NCI-H2227 (cell line): ENCODE measurements around the gene VN1R5.
"Not testable (repeated sequence)": the region's sequence is repeated elsewhere in the genome, so short reads cannot be mapped to it uniquely, and the experiment has no call there.

Experiments used
- DNase-seq: peaks from one replicate; lab custom pipeline; 2025; ENCODE audit not compliant: unreplicated experiment; lab: John Stamatoyannopoulos, UW

The VN1R5 gene

GRCh38 chr1:247255772-247256171 is at the start of gene VN1R5:
TSS of gene VN1R5 (plus strand) at chr1:247256072.
- not testable (repeated sequence) for DNase-seq

- DNase-seq, result no peak
Observed at GRCh38 chr1:247209396-247209795, 46.5 kb upstream of the VN1R5 start.

- DNase-seq, result no peak
Observed at GRCh38 chr1:247210062-247210375, 45.9 kb upstream of the VN1R5 start.

DNA sequence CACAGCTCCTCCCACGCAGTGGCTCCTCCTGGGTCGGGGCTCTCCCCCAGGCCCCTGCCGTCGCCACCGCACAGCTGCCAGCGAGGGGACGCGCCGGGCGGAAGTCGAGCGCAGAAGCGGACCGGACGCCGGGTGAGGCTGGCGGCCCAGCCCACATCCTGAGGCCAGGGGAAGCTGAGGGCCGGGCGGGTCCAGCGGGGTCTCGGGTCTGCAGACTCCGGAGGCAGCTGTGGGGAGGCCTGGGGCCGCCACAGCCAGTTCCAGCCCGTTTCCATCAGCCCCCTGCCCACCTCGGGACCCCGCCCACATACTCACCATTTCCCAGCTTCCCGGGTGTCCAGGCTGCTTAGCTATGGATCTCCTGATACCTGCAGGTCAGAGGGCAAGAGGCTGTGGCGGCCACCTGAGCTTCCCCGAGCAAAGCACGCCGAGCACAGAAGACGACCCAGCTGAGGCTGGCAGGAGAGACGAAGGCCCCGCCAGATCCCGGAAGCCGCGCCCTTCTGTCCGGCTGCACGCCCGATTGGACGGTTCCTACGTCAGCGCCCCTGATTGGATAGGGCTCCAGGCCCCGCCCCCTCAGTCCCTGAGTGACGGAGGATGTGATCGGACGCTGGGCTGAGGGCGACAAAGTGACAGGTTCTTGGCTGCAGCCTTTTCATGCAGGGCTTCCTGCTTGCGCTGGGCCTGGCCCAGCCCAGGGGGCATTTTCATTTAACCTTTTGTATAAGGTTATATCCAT is 45.3 kb upstream of the VN1R5 start:
- peak; percentile 97 for DNase-seq

DNA sequence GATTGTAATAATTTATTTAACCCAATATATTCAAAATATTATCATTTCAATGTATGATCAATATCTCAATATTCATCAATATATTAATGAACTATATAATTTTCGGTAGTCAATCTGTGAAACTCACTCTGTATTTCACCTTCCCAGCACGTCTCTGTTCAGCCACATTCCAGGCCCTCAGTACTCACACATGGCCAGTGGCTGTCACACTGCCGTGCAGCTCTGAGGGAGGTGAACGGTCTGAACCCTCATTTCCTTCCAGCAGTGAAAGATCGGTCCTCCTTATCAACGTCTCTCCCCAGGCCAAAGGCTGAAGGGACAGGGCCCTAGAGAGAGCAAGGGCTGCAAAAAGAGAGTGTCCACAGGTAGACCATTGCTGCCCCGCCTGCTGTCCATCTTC is 44.5 kb upstream of the VN1R5 start:
- no peak for DNase-seq

GRCh38 chr1:247212012-247212411 is 43.9 kb upstream of the VN1R5 start:
- DNase-seq, result no peak

DNA sequence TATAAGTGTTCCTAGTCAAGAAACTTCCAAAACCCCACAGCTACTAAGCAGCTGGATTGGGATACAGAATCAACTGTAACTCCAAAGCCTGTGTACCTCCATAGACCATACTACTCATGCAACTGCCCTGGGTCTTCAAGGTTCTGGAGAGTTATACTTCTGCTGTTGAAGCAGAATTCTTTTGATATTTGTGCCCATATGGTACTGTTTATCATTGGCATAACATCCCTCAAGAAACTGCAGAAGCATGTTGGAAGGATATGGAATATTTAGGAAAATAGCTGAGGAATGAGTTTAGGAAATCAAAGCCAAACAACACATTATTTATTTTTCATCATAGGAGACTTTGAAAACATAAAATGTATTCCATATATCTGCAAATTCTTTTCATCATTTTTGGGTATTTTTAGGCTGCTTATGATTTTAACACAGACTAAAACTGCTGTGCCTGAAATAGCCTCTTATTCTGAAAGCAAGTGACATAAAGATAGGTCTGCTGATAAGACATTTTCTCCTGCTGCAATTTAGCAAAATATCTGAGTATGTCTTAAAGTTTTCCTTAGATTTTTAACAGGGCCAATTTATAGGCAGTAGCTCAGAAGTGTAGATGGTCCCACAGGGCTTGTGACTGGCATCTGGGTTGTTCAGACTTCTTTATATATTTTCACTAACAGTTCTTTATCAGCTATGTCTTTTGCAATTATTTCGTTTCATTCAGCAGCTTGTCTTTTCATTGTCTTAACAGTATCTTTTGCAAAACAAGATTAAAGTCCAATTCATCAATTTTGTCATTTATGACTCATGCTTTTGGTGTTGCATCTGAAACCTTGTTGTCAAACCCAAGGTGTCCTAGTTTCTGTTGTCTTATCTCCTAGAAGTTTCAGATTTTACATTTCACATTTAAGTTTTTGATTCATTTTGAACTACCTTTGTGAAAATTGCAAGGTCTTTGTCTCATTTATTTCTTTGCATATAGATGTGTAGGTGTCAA is 43.0 kb upstream of the VN1R5 start:
- DNase-seq, result no peak

GRCh38 chr1:247216261-247216660 is 39.6 kb upstream of the VN1R5 start:
- no peak for DNase-seq

- DNase-seq, result no peak
Observed at GRCh38 chr1:247218121-247218651, 37.7 kb upstream of the VN1R5 start.

- not testable (repeated sequence) for DNase-seq
Observed at GRCh38 chr1:247220280-247220679, 35.6 kb upstream of the VN1R5 start.

GRCh38 chr1:247222840-247223239 is 33.0 kb upstream of the VN1R5 start:
- no peak for DNase-seq

DNA sequence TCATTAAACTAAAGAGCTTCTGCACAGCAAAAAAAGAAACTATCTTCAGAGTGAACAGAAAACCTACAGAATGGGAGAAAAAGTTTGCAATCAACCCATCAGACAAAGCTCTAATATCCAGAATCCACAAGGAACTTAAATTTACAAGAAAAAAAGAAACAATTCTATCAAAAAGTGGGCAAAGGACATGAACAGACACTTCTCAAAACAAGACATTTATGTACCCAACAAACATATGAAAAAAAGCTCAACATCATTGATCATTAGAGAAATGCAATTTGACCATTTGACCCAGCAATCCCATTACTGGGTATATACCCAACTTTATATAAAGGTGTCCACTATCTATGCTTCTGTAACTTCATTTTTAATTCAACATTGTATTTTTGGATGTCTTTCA is 31.1 kb upstream of the VN1R5 start:
- no peak for DNase-seq

DNA sequence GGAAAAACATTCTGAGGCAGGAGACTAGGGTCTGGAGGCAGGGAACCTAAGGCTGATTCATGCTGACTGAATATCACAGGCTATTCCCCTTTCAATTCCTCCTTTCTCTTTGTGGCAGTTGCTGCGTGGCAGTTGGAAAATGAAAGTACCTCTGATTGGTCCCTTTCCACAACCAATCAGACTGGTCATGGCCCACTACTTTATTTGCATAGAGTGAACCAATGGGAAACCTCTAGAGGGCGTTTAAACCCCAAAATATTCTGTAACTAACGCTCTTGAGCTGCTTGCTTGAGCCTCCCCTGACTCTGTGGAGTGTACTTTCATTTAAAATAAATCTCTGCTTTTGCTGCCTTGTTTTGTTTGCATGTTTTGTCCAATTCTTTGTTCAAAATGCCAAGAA is 27.7 kb upstream of the VN1R5 start:
- DNase-seq, result no peak

DNA sequence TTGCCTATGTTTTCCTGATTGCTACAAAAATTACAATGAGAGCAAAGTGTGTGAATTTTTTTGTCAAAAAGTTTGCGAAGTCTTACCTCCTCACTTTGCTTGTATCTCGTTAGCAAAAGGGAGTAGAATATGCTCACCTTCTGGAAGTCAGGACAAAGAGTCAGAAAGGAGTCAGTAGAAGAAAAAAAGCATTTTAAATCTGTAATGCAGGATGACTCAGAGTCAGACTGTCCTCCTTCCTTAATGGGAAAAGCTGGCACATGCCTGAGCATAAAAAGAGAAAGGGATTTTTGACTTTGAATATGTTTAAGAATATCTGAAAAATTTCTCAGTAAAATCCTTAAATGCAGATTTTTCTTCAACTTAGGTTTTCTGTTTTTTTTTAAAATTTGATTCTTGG is 14.2 kb upstream of the VN1R5 start:
- no peak for DNase-seq

GRCh38 chr1:247243524-247244137 is 12.2 kb upstream of the VN1R5 start:
- DNase-seq, result peak; percentile 3

- no peak for DNase-seq
Observed at GRCh38 chr1:247246325-247247115, 9.4 kb upstream of the VN1R5 start.

DNA sequence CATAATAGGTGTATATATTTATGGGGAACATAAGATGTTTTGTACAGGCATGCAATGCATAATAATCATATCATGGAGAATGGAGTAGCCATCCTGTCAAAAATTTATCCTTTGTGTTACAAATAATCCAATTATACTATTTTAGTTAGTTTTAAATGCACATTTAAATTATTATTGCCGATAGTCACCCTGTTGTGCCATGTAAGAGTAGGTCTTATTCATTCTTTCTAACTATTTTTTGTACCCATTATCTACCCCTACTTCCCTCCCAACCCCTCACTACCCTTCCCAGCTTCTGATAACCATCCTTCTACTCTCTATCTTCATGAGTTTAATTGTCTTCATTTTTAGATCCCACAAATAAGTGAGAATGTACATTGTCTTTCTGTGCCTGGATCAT is 8.3 kb upstream of the VN1R5 start:
- DNase-seq, result no peak

DNA sequence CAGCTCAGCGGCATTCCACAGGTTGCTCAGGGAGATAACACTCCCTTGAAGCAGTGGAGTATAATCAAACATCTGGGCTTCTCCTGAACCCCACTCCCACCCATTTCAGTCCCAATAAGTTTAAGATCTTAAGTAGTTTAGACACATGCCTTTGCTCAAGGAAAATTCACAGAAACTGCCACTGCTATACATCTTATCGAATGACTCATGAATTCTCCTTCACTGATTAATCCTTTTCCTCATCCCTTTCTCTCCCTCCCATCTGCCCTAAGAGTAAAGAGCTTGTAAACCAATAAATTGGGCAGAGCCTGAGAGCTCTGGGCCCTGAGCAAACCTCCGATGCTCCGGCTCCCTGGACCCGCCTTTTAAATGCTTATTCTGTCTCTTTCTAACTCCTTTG is 10.2 kb downstream of the VN1R5 start:
- DNase-seq, result no peak

DNA sequence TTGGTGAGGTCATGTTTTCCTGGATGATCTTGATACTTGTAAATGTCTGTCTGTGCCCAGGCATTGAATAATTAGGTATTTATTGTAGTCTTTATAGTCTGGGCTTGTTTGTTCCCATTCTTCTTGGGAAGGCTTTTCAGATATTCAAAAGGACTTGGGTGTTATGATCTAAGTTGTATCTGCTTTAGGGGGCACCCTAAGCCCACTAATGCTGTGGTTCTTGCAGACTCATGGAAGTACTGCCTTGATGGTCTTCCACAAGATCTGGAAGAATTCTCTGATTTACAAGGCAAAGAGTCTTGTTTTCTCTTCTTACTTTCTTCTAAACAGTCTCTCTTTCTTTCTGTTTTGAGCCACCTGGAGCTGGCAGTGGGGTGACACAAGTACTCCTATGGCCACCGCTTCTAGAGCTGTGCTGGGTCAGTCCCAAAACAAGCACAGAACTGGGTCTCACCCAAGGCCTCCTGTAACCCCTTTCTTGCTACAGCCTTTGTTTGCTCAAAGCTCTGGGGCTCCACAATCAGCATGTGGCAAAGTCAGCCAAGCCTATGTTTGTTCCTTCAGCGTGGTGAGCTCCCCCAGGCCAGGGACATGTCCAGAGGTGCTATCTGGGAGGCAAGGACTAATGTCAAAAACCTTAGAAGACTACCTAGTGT is 12.6 kb downstream of the VN1R5 start:
- no peak for DNase-seq

DNA sequence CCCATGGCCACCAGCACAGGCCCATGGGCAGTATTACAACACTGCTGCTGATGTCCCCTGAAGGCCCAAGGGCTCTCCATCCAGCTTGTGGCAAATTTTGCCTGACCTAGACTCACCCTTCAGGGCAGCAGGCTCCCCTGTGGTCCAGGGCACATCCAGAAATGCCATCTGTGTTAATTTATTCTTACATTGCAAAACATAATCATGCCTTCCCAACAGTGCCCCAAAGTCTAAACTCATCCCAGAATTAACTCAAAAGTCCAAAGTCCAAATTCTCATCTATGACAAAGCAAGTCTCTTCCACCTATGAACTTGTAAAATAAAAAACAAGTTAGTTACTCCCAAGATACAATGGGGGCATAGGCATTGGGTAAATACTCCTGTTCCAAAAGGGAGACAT is 13.3 kb downstream of the VN1R5 start:
- no peak for DNase-seq
